ENCODE measurements around the gene ADPRH.
"Not testable (repeated sequence)": the region's sequence is repeated elsewhere in the genome, so short reads cannot be mapped to it uniquely, and the experiment has no call there.

ADPRH gene
- long read RNA-seq, donor 1, partial matches to known transcripts = 0 of 1 reads
- long read RNA-seq, donor 1, other reads (novel, unspliced or antisense) = 0 of 1 reads
- long read RNA-seq, donor 2, partial matches to known transcripts = 0 of 1 reads
- long read RNA-seq, donor 2, other reads (novel, unspliced or antisense) = 0 of 1 reads
- long read RNA-seq, donor 3 = 0 reads
- long read RNA-seq, donor 4, partial matches to known transcripts = 0 of 2 reads
- long read RNA-seq, donor 4, other reads (novel, unspliced or antisense) = 0 of 2 reads
- long read RNA-seq, donor 5, partial matches to known transcripts = 0 of 2 reads
- long read RNA-seq, donor 5, other reads (novel, unspliced or antisense) = 0 of 2 reads
- long read RNA-seq, donor 6, partial matches to known transcripts = 0 of 1 reads
- long read RNA-seq, donor 6, other reads (novel, unspliced or antisense) = 0 of 1 reads
- long read RNA-seq, donor 7, full-length matches to known transcripts = 3 of 3 reads
- long read RNA-seq, donor 7, partial matches to known transcripts = 0 of 3 reads
- long read RNA-seq, donor 7, other reads (novel, unspliced or antisense) = 0 of 3 reads
- long read RNA-seq, donor 8, partial matches to known transcripts = 0 of 2 reads
- long read RNA-seq, donor 8, other reads (novel, unspliced or antisense) = 0 of 2 reads

DNA sequence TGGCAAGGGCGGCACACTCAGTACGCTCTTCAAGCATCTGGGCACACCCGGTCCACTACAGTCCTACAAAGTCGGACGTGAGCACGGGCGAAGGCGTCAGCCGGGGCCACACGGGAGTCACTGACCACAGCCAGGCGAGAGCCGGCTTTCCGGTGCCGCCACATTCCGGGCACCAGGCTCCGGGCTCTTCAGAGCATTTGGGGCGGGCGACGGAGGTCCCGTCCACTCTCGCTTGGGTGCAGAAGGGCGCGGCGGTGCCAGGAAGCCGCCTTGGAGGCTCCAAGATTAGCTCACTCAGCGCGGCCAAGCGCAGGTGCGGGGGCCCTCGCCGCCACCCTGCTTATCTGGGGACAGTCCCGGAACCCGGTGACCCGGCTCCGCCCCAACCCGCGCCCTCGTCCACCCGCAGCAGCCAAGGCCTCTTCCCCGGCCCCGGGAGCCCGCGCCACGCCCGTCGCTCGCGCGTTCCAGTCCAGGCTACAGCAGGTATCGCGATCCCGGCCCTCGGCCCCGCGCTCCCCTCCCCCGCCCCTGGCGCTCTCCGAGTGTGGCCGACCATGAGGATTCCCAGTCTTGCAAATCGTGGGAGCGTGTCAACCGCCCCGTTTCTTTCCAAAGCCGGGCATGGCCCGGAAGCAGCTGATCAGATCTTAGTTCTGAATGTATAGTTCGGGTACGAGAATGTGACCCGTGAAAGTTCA, at the start of gene ADPRH:
Gene ADPRH, plus strand, starts transcription at position 127 of the 701 bp plus-strand sequence. CDS start 2,678 bp downstream, outside the sequence.
- DNase-seq = peak; percentile 89

GRCh38 chr3:119529883-119530282, 49.4 kb upstream of the ADPRH start:
- no peak for DNase-seq

- no peak for DNase-seq
Observed at GRCh38 chr3:119530456-119530855, 48.8 kb upstream of the ADPRH start.

GRCh38 chr3:119531151-119531550, 48.1 kb upstream of the ADPRH start:
- DNase-seq = no peak

DNA sequence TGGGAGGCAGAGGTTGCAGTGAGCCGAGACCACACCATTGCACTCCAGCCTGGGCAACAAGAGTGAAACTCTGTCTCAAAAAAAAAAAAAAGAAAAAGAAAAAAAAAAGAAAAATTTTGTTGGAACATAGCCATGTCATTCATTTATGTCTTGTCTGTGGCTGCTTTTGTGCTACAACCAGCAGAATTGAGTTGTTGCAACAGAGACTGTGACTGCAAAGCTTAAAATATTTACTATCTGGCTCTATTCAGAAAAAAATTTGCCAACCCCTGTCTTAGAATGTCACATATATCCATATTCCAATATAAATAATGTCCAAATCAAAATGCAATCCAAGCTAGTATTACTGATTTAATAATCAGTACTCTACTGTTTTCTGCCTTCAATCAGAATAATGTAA, 45.0 kb upstream of the ADPRH start:
- DNase-seq = no peak

- DNase-seq = no peak
Observed at GRCh38 chr3:119536757-119537156, 42.5 kb upstream of the ADPRH start.

GRCh38 chr3:119538772-119539171, 40.5 kb upstream of the ADPRH start:
- no peak for DNase-seq

DNA sequence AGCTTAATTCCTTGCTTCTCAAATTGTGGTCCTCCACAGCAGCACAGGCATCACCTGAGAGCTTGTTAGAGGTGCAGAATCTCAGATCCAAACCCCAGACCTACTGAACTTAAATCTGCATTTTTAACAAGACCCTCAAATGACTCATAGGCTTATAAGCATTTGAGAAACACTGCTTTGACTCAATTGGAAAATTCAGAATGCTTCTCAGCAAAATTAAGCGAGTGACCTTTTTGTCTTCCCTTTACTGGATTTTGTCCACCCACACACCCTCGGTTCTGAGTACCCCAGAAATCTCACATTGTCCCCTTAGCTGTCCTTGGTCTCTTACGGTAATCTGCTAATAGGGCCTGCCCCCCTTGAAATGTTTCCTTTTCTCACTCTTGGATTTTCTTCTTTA, 37.7 kb upstream of the ADPRH start:
- no peak for DNase-seq

DNA sequence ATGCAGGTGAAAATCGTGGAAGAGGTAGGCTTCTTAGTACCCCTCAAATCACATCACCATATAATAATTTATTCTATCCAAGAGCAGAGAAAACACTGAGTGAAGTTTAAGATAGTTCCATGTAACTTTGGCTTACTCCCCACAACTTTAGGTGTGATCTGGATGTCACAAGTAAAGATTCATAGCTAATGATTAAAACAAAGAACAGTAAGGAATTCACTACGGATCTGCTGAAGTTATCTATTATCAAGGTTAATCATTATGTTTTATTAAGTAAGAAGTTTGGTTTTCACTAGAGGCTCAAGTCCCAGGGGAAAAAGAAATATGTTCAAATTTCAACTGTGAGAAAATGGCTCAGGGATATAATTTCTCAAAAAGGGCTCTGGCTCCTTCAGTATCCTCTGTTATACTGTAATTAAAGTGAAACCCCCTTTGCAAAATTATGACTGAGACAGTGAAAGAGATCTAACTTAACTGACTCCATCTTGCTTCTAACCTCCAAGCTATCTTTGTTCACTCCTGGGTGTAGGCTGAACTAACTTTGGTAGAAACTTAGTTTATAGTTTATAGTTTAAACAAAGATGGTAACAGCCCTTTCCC, 37.0 kb upstream of the ADPRH start:
- DNase-seq = no peak

DNA sequence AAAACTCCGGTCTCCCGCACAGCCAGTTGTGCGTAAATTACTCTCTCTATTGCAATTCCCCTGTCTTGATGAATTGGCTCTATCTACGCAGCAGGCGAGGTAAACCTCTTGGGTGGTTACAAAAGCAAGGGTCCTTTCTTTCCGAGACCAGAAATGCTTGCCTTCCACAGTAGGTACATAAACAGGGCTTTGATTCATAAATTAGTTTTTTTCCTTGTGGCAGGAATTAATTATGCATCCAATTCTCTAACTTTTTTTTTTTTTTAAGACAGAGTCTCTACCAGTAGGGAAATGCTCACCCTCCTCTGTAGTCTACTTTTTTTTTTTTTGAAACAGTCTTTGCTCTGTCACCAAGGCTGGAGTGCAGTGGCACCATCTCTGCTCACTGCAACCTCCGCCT, 36.1 kb upstream of the ADPRH start:
- no peak for DNase-seq

DNA sequence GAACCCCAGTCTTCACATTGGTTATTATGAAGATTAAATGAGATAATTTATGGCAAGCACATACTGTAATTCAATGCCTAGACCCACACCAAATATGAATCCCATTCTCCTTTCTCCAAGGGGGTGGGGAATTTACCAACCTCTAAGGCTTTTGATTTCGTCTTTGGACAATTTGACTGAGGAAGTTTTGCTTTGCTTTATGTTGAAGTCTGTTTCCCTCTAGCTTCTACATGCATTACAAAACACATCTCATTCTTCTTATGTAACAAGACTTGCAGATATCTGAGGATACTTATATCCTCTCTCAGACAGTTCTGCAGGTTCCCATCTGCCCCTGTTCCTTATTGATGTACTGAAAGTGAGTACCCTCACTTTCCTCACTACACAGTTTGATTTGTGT, 32.1 kb upstream of the ADPRH start:
- DNase-seq = no peak

DNA sequence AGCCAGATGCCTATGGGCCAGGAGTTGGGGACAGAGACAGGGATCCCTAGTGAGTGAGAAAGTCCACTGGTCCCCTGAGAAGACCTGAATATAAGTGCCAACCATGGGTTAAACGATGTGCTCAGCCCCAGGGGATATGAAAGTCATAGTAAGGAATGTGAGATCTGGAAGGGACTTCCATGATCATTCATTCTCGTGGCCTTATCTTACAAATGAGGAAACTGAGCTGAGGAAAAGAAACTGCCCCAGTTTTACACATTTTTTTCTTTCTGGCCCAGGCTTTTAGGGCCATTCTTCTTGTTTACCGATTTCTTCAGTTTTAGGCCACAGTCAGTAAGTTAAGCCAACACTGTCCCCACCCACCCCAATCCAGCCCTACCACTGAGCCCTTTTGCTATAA, 31.0 kb upstream of the ADPRH start:
- no peak for DNase-seq

DNA sequence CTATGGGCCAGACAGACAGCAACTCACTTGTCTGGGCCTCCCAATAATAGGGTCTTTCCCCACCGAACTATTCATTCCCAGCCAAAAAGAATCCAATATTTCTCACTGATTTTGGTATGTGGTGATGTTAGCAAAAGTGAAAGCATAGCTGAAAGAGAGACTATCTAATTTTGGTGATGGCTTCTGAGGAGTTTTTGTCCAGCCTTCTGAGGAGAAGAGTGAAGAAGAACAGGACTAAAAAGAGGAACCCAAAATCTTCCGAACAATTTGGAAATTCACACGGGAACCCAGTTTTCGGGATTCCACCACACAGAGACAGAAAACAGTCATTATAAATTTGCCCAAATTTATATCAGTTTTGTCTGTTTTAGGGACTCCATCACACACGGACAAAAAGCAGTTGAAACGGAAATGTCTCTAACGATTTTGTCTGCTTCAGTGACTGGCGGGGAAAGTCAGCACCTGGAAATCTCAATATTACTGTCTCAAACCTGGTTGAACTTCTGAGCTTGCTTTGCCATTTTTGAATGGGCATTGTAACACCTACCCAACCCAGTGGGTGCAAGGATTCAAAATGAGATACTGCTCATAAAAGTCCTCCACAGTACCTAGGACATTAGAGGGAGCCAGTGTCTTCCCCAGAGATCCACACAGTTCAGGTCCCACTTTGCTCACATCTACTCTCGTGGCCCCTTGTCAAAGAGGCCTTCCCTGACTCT, 28.9 kb upstream of the ADPRH start:
- DNase-seq = no peak

GRCh38 chr3:119551598-119551997, 27.7 kb upstream of the ADPRH start:
- no peak for DNase-seq

DNA sequence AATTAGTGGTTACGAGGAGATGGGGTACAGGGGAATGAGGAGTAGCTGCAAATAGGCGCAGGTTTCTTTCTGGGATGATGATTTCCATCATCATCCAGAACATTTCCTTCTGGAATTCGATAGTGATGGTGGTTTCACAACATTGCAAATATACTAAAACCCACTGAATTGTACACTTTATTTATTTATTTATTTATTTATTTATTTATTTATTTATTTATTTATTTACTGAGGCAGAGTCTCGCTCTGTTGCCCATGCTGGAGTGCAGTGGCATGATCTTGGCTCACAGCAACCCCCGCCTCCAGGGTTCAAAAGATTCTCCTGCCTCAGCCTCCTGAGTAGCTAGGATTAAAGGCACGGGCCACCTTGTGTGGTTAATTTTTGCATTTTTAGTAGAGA, 26.4 kb upstream of the ADPRH start:
- not testable (repeated sequence) for DNase-seq

GRCh38 chr3:119553823-119554415, 25.4 kb upstream of the ADPRH start:
- no peak for DNase-seq

DNA sequence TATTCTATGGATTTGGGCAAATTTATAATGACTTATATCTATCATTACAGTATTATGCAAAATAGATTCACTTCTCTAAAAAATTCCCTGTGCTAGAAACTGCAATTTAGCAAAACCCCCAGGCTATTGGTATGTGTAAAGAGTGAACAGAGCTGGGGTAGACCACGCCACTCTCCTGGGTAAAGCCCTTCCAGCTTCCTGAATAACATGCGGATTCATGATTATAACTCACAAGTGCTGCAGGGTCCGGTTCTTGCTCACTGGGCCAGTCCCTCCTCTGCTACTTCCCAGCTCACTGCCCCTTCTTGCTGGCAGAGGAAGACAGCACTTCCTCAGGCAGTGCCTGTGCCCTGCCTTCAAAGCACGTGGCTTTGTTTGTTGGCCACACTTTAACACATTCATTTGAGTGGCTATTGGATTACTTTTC, 24.0 kb upstream of the ADPRH start:
- no peak for DNase-seq

DNA sequence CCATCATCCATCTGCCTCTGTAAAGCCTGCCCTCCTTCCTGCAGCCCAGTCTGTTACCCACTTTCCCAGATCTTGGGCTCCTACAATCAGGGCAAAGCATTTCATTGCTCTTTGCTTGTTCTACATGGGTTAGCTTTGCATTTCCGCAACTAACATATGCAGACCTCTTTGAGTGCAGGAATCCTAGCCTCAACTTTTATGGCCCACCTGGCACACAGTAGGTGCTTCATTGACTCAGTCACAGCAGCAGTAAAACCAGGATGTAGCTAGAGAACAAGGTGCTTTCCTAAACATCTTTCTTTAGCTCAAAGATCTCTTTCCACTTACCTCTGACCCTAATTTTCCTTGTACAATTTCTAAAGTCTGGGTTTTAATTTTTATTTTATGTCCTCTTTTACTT, 23.4 kb upstream of the ADPRH start:
- DNase-seq = no peak

DNA sequence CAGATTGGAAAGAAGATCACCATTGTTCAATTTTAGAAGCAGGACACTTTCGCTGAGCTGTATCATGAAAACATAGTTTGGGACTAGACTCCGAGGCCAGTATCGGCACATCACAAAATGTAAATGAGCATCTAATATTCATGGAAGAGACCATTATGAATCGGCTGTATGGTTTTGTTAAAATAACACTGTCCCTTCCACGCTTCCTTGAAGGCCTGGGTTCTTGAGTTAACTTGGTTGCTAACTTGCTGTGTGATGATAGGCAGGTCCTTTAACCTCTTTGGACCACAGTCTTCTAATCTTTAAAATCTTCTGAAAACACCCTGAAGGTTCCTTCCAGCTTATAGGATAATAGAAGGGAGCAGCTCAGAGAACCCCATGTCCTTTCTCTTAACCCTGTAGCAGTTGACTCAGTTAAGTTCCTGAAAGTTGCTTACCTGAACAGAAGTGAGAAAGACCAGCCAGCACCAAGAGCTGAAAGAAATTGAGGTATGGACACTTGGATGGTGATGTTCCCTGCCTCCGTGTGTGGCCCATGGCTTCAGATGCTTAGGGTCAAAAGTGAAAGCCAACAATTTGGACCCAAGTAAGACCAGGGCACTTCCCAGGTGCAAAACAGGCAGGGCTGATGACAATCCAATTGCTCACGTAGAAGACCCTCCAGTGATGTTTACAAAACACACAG, 22.0 kb upstream of the ADPRH start:
- no peak for DNase-seq

DNA sequence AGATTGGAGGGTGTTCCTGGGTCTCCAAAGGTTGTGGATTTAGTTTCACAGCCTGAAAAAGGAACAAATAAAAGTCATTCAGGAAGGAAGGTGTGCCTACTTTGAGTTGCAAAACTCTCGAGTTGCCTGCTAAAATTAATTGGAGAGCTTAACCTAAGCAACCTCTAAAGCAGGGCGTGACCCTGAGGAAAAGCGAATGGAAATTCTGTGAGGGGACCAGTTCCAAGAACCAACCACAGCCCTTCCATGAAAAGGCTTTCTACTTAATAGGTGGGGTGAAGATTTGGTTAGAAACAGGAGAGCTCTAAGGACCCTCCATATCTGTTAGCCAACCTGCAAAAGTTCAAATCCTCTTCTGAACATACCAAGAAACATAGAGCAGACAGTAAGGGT, 21.4 kb upstream of the ADPRH start:
- DNase-seq = no peak

- no peak for DNase-seq
Observed at GRCh38 chr3:119558626-119559317, 20.5 kb upstream of the ADPRH start.

All from right kidney (tissue), 9 donors.